ENCODE results near the gene CLDND1.
"Not testable (repeated sequence)": the region's sequence is repeated elsewhere in the genome, so short reads cannot be mapped to it uniquely, and the experiment has no call there.

Gene CLDND1

DNA sequence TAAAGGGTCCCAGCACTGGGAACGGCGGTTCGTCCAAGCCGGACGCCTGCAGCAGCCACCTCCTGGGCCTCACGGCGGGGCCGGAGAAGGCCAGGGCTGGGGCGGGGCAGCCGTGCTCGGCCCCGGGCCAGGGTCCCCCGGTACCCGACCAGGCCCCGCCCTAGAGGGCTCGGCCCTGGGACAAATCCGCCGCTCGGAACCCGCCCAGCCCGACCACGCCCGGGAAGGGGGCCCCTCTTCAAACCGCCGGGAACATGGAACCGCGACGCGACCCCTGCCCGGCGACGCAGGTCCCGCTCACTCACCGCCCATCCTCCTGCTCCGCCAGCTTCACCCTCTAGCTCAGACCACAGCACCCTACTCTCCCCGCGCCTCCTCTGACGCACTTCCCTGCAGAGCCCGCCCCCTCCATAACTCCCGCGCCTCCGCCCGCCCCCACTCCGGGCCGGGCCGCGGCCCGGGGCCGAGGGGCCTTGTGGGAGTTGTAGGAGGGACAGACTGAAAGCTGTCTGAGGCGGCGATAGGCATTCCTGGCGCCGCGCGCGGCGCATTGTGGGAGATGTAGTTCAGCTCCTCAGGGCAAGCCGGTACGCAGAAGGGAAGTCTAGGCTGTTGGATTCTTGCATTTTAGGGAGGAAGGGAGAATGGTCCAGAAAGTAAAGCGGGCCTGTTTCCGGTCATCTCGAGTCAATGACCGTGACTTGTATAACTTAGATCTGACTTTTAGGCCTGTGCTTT, at the start of gene CLDND1:
TSS of gene CLDND1 (minus strand) at position 359 of the 738 bp plus-strand sequence. CDS start 1,478 bp downstream, outside the sequence.
- DNase-seq: peak; percentile 96

DNA sequence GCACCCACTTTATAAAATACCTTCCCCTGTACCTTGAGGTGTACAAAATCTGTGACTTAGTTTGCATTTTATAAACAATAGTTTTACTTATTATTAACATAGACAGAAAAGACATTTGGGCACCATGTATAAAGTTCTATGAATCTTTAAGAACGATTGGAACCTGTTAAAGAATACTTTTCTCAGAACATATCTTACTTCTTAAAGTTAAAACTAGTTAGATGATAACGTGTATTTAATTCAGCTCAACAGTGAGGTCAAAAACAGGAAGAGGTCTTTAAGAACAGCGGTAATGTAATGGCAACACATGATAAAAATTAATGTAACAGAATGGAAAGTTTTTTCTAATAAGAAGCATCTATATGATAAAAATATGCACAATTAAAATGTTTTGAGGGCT, 45.7 kb upstream of the CLDND1 start:
- DNase-seq: no peak

- peak; percentile 37 for DNase-seq
Observed at GRCh38 chr3:98567666-98568270, 45.1 kb upstream of the CLDND1 start.

DNA sequence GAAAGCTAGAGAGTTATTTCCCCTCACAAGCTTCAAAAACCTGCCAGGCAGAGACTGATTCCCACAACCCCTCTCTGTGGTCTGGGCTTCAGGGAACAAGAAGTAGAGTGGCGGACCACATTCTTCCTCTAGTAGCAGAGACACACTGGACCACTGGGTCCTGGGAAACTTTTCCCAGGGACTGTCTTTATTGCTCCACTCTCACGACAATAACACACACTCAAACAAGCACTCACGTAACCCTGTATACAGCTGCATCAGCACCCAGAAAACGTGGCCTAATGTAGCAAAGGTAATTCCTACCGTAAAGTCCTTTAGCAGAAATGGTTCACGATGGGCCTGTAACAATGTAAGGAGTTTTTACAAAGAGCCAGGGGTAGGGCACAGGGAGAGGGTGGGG, 43.1 kb upstream of the CLDND1 start:
- no peak for DNase-seq

DNA sequence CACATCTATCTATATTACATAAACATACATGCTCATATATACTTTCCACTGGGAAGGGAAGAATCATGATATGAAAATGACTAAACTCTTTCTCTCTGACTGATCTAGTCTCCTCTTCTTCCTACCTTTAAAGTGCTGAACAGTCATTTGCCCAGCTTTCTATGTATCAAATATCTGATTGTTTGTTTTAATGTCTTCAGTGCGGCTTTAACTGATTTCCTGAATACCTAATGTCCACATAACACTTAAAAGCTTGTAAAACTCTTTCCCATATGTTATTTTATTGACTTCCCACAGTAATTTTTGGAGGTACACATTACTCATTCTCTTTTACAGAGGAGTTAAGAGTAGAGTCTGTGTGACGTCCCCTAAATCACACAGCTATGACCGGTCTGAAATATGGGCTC, 42.5 kb upstream of the CLDND1 start:
- no peak for DNase-seq

GRCh38 chr3:98564282-98565005, 41.7 kb upstream of the CLDND1 start:
- peak; percentile 78 for DNase-seq

GRCh38 chr3:98563661-98564281, 41.1 kb upstream of the CLDND1 start:
- DNase-seq: peak; percentile 80

DNA sequence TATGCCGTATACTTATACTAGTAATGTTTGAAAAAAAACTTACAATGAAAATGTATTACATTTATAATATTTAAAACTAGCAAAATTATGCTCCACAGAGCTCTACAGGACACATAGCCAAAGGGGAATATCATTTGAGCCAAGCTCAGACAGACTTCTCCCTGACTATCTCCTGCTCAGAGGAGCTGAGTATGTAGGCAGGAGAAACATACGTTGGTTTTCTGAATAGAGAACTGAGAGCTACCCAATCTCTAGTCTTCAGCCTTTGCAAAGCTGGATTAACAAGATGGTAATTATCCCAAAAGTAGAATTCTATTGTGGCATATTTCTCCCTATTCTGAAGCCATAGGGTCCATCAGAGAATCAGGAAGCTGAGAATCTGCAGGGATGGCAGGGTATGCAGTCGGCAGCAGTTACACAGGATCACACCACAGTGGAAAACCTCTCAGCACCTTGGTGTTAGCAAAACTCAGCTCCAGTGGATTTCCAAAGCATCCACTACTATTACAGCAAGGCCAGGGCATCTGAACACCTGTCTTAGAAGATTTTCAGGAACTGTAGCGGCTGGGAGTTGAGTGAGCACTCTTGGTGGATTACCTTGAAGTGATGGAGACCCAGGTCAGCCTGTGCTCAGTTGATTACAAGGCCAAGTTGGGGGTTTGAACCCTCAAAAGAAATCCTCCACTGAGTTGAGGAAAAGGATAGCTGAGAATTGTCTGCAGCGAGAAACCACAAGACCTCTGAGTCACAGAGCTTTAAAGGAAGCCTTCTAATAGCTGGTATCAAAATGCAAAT, 39.2 kb upstream of the CLDND1 start:
- DNase-seq: peak; percentile 54

DNA sequence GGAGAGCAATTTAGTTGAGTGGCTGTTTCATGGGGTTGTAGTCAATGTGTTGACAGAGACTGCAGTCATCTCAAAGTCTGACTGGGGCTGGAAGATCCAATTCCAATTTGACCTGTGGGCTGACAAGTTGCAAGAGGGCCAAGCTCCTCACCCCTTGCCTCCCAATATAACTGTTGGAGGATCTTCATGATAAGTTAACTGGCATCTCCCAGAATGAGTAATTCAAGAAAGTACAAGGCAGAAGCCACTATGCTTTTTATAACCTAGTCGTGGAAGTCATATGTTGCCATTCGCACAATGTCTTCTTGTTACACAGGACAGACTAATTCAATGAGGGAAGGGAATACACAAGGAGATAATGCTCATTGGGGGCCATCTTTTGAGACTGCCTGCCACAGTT, 38.2 kb upstream of the CLDND1 start:
- no peak for DNase-seq

GRCh38 chr3:98559769-98560168, 37.1 kb upstream of the CLDND1 start:
- not testable (repeated sequence) for DNase-seq

- no peak for DNase-seq
Observed at GRCh38 chr3:98558100-98558827, 35.6 kb upstream of the CLDND1 start.

- peak; percentile 49 for DNase-seq
Observed at GRCh38 chr3:98557324-98558010, 34.8 kb upstream of the CLDND1 start.

GRCh38 chr3:98556164-98557130, 33.7 kb upstream of the CLDND1 start:
- DNase-seq: peak; percentile 58

- no peak for DNase-seq
Observed at GRCh38 chr3:98555025-98555379, 32.3 kb upstream of the CLDND1 start.

GRCh38 chr3:98554580-98554979, 31.9 kb upstream of the CLDND1 start:
- DNase-seq: no peak

- no peak for DNase-seq
Observed at GRCh38 chr3:98553753-98554152, 31.1 kb upstream of the CLDND1 start.

- peak; percentile 30 for DNase-seq
Observed at GRCh38 chr3:98553021-98553563, 30.4 kb upstream of the CLDND1 start.

DNA sequence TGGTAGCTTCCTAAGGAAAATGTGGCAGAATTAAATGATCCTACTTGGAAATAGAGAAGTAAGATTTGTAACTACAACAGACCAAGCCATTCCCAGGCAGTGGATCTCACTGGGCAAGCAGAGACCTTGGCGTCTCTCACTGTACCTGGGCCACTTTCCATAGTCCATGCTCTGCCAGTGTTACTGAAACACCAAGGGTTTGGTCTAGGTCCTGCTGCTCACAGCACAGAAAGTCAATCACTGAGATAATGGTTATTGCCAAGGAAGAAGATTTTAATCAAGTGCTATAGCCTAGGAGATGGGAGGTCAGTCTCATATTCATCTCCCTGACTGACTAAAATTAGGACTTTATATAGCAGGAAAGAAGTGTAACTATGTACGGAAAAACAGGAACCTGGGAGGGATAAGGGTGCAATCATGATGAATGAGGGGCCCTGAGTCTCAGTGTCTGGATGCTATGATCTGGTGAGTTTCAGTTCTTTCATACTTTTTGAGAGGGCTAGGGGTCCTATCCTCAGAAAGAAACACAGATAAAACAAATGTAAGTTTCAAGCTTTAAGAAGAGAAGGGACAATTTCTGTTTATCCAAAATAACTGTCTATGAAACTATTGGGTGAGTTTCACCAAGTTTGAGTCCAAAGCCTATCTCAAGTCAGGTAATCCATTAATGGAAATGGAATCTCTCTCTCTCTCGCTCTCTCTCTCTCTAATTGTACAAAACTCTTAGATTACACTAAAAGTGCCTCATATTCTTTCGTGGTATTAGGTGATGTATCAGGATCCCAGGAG, 29.7 kb upstream of the CLDND1 start:
- no peak for DNase-seq

GRCh38 chr3:98551754-98552153, 29.1 kb upstream of the CLDND1 start:
- no peak for DNase-seq
